ENCODE results near the gene GPR108. TPM values are rescaled to one million over a fixed set of nuclear protein-coding genes. Genes with fewer than 3 reads are reported as not detected.

The GPR108 gene
- total RNA-seq, 1 donor from 2014 or later = 38.3 TPM

DNA sequence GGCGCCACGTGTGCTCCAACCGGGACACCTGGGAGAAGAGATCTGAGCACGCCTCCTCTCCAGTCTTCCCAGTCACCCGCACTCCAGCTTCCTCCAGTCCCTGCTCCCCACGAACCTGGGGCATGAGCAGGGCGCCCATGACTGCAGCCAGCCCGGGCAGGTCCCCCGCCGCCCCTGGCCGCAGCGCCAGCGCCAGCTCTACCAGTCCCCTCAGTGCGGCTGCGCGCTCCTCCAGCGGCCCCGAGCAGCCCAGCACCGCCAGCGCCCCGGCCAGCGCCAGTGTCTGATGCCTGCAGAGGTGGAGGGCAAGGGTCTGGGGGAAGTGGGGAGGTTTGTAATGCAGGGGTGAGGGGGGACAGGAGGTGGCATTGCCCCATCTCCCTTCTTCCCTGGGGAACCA, 16.8 kb upstream of the GPR108 start:
- no peak overlapping the region for H2AFZ ChIP-seq (replicated peaks)
- Mint-ChIP-seq H3K9me3 (no peaks in the 10 kb centered on the region), H3K4me3 (no peak overlapping the region), H3K4me1 (peaks cover 4% of the 10 kb centered on the region), H3K36me3 (peaks cover 8% of the 10 kb centered on the region), H3K27me3 (ENCODE audit: insufficient read depth, low read depth) (peaks cover 10% of the 10 kb centered on the region), H3K27ac (no peak overlapping the region)
- no peaks in the 10 kb centered on the region for H3K9me3 ChIP-seq (ENCODE audit: low read depth)
- H3K4me2 ChIP-seq = no peak overlapping the region
- H3K27ac ChIP-seq = no peak overlapping the region
- H3K79me2 ChIP-seq (ENCODE audit: low read depth) = no peaks in the 10 kb centered on the region
- peaks cover 29% of the 10 kb centered on the region for H3F3A ChIP-seq (ENCODE audit: low read depth)
- no peaks in the 10 kb centered on the region for H3K27me3 ChIP-seq
- H4K20me1 ChIP-seq (ENCODE audit: low read depth) = peaks cover 6% of the 10 kb centered on the region
- no peak overlapping the region for H3K4me3 ChIP-seq
- TF ChIP-seq EZH2phosphoT487 (IDR thresholded peaks at IDR 0.05) (no peak), CTCF (IDR thresholded peaks at IDR 0.05) (no peak), EZH2 (IDR thresholded peaks at IDR 0.05) (no peak)
- no peaks in the 10 kb centered on the region for H3K4me1 ChIP-seq
- no peak overlapping the region for H3K9ac ChIP-seq
- no peaks in the 10 kb centered on the region for H3K36me3 ChIP-seq
- no peak for DNase-seq (ENCODE audit: low spot score)

DNA sequence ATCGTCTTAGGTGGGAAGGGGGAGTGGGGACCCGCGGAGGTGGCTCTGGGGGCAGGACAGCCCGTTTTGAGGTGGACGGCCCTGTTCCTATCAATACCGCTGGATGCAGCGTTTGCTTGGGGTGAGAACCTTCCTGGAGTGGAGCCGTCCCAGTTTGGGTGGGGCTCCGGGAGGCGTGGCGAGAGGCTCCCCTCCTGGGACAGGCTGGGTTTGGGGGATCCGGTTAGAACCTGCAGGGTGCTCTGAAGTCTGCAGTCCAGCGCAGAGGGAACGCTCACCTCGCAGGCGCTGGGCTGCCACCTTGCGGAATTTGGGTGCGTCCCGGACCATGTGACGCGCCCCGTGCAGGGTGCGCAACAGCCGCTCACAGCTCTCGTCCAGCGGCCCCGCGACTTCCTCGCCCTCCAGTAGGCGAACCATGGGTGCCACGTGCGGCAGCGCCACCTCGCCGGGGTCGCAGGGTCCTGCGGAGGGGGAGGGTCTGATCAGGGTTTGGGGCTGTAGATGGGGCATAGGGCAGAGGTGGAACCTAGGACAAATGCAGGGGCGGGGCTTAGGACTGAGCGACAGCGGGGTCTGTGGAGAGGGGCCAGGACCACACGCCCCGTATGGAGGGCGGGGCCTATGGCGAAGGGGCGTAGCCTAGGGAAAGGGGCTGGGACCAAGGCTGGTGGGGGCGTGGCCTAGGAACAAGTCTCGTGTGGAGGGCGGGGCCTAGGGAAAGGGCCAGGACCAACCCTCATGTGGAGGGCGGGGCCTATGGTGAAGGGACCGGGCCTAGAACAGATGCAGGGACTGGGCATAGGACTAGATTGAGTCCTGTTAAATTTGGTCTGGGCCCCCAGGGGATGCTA, 16.0 kb upstream of the GPR108 start:
- H3K9me3 ChIP-seq (ENCODE audit: low read depth) = no peaks in the 10 kb centered on the region
- H3K4me3 ChIP-seq = peak overlapping the region; percentile 45
- peak overlapping the region; percentile 71 for H3K4me2 ChIP-seq
- Mint-ChIP-seq H3K4me3 (peak overlapping the region; percentile 81), H3K4me1 (peaks cover 4% of the 10 kb centered on the region), H3K27me3 (ENCODE audit: insufficient read depth, low read depth) (peaks cover 9% of the 10 kb centered on the region), H3K27ac (no peak overlapping the region), H3K9me3 (no peaks in the 10 kb centered on the region), H3K36me3 (peaks cover 8% of the 10 kb centered on the region)
- no peaks in the 10 kb centered on the region for H3K36me3 ChIP-seq
- no peaks in the 10 kb centered on the region for H3K79me2 ChIP-seq (ENCODE audit: low read depth)
- DNase-seq (ENCODE audit: low spot score) = peak; percentile 97
- TF ChIP-seq CTCF (IDR thresholded peaks at IDR 0.05) (peak; percentile 58), EZH2phosphoT487 (IDR thresholded peaks at IDR 0.05) (no peak)
- H3F3A ChIP-seq (ENCODE audit: low read depth) = peaks cover 29% of the 10 kb centered on the region
- no peak overlapping the region for H3K27ac ChIP-seq
- H2AFZ ChIP-seq (replicated peaks) = peak overlapping the region; percentile 55
- no peak overlapping the region for H3K9ac ChIP-seq
- no peaks in the 10 kb centered on the region for H3K4me1 ChIP-seq
- H3K27me3 ChIP-seq = no peaks in the 10 kb centered on the region
- peaks cover 6% of the 10 kb centered on the region for H4K20me1 ChIP-seq (ENCODE audit: low read depth)

DNA sequence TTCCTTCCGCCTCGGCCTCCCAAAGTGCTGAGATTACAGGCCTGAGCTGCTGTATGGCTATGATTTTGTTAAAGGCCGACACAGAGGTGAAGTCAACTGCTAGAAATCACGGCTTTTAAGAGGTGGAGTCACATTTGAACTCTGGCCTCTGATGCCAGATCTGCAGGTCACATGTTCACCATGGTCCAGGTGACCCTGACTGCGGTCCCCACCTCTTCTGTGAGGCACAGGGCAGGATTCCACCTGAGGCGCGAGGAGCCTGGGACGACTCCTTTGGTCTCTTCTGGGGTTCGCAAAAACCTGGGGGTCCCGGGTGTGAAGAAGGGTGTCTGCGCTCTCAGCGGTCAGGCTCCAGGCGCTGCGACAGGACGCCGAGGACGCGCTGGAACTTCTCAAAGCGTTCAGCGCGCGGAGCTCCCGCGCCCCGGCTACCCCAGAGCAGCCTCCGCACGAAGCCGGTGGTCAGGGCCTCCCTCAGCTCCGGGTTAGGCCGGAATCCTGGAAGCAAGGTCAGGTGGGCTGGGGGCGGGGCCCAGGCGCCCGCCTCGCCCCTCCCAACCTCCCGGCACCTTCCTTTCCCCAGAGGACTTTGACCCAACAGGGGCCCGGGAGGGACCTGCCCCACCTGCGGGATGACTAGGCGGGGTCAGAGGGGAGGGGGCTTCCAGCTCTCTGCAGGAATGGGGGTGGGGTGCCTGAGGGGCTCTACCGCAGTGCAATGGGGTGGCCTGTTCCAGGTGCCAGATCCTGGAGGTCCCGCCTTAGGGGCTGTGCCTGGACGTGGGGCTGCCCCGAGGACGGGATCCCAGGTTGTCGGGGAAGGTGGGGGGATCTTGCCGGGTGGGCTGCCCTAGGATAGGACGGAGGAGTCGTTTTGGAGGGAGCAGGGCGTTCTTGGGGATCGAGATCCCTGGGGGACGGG, 15.1 kb upstream of the GPR108 start:
- peaks cover 4% of the 10 kb centered on the region for H3K4me1 Mint-ChIP-seq
- Histone ChIP-seq H3K79me2 (ENCODE audit: low read depth) (no peaks in the 10 kb centered on the region), H2AFZ (replicated peaks) (peak overlapping the region; percentile 55), H3K27me3 (no peaks in the 10 kb centered on the region), H3K36me3 (no peaks in the 10 kb centered on the region), H3K4me1 (no peaks in the 10 kb centered on the region), H3K9me3 (ENCODE audit: low read depth) (no peaks in the 10 kb centered on the region), H3K9ac (no peak overlapping the region), H3F3A (ENCODE audit: low read depth) (peaks cover 29% of the 10 kb centered on the region), H3K4me3 (peak overlapping the region; percentile 45), H3K4me2 (peak overlapping the region; percentile 71), H3K27ac (no peak overlapping the region), H4K20me1 (ENCODE audit: low read depth) (peaks cover 6% of the 10 kb centered on the region)
- TF ChIP-seq EZH2phosphoT487 (IDR thresholded peaks at IDR 0.05) (no peak), CTCF (IDR thresholded peaks at IDR 0.05) (no peak), EZH2 (IDR thresholded peaks at IDR 0.05) (no peak)
- no peak overlapping the region for H3K27ac Mint-ChIP-seq
- H3K27me3 Mint-ChIP-seq (ENCODE audit: insufficient read depth, low read depth) = peaks cover 9% of the 10 kb centered on the region
- peaks cover 8% of the 10 kb centered on the region for H3K36me3 Mint-ChIP-seq
- peak overlapping the region; percentile 81 for H3K4me3 Mint-ChIP-seq
- DNase-seq (ENCODE audit: low spot score) = peak; percentile 83
- H3K9me3 Mint-ChIP-seq = no peaks in the 10 kb centered on the region
